ENCODE data around the gene ST3GAL2.

DNA sequence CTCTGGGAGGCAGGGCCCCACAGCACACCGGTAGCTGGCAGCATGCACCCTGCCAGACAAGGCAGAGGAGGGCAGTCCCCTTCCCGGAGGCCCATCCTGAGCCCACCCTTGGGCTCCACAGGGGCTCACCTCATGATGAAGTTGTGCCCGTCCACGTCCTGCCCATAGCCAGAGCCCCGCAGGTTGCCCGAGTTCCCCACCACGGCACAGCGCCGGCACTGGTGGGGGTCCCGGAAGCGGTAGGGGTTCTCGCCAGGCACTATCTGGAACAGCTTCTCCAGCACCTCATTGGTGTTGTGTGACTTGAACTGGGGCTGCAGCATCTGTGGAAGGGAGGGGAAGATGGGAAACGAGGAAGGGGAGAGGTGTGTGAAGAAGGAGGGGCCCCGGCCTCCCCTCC, 44.0 kb downstream of the ST3GAL2 start:
- no peak for TF ChIP-seq GATA2 (IDR thresholded peaks at IDR 0.05; ENCODE audit: low read depth, low read length)
- no peak for TF ChIP-seq GATA3 (IDR thresholded peaks at IDR 0.05; ENCODE audit: low read depth, low read length)
